GM12873 (cell line): Measurements from ENCODE around the gene EFL1.

Source experiments
- CTCF ChIP-seq: IDR thresholded peaks from 2 replicates; pipeline ENCODE4 v1.5.1; 2012; ENCODE audit warnings: low read depth, mild to moderate bottlenecking, moderate library complexity, low read length, control low read depth; ENCODE audit not compliant: insufficient read depth; ENCODE audit errors: missing control alignments

Gene EFL1

DNA sequence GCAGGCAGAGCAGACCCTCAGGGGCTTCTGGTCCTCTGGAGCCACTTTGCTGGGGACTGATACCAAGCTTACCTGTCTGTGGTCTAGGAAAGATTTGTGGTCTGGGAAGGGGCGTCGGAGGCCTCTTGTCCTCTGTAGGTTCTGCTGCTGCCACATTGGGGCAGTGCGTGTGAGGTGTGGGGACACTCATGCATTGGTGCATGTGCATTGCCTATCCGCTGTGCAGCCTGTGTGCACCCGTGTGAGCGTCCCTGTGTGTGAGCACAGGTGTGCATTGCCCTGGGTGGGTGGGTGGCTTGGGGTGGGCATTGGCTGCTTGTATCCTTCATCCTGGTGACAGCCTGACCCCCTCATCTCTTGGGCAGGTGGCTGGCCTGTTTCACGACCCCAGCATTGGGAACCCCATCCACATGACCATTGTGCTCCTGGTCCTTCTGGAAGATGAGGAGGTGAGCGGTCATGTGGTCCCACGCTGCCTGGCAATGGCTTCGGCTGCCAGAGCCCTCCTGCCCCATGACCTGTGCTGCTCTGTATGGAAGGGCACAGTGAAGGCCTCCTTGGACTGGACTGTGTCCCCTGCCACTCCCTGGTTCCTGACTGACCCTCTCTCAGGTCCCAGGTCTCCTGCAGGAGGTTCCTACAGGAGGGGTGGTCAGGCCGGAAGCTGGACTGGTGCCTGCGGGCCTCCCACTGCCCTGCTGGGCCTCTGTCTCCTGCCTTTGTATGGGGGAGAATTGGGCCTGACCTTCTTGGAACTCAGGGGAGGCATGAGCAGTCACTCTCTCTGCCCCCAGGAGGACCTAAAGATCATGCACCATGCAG, 41.6 kb upstream of the EFL1 start:
- no peak for TF ChIP-seq CTCF

GRCh38 chr15:82301296-82302016, 38.9 kb upstream of the EFL1 start:
- no peak for TF ChIP-seq CTCF

GRCh38 chr15:82300883-82301282, 38.3 kb upstream of the EFL1 start:
- TF ChIP-seq CTCF = no peak

DNA sequence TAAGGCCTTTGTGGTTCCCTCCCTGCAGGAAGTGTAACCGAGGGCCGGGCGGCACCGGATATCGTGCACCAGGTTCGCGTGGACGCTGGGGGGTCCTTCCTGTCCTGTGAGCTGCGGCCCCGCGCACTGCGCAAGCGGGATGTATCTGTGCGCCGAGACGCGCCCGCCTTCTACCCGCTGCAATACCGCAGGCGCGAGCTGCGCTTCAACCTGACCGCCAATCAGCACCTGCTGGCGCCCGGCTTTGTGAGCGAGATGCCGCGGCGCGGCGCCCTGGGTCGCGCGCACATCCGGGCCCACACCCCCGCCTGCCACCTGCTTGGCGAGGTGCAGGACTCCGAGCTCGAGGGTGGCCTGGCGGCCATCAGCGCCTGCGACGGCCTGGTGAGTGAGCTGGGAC, 36.0 kb upstream of the EFL1 start:
- TF ChIP-seq CTCF = no peak

- no peak for TF ChIP-seq CTCF
These were observed 35.5 kb upstream of the EFL1 start for GRCh38 chr15:82298032-82298431.

- TF ChIP-seq CTCF = no peak
These were observed 35.0 kb upstream of the EFL1 start for GRCh38 chr15:82297546-82297945.

DNA sequence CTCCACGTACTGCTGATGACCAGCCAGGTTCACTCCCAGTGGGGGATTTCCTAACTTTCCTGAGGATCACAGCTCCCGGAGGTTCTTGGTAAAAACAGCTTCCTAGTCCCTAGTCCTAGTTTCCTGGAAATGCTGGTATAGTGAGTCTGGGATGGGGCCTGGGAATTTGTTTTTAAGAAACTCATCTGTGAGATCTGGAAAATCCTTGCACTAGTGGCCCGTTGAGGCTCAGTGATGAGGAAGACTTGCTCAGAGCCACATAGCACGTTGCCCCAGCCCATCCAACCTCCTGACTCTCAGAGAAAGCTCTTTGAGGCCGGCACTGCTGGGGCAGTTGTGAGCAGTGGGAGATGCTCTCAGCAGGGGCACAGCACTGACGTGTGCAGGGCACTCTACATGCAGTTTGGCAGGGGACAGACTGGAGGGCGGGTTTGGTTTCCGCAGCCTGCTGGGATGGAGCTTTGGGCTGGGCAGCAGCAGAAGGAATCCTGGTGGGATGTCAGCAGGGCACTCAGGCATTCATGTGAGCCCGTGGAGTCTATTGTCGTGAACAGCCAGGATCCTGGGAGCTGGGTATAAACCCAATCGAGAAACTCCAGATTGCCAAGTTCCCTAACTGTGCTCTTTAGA, 31.6 kb upstream of the EFL1 start:
- TF ChIP-seq CTCF = no peak
